Activated CD4-positive, CD25-positive, alpha-beta regulatory T cell treated with anti-CD3 and anti-CD28 coated beads, Interleukin-2, amount 50 U/mL, for 72 hours (primary cell): ENCODE results near the gene TMPRSS13.
"Not testable (repeated sequence)": the region's sequence is repeated elsewhere in the genome, so short reads cannot be mapped to it uniquely, and the experiment has no call there.

Experiments used
- DNase-seq: peaks from one replicate; pipeline ENCODE4 v3.0.0; 2021

TMPRSS13 gene

GRCh38 chr11:117869604-117870003, 59.6 kb downstream of the TMPRSS13 start:
- no peak for DNase-seq

- no peak for DNase-seq
Measured at GRCh38 chr11:117868815-117869561, 60.2 kb downstream of the TMPRSS13 start.

GRCh38 chr11:117868088-117868487, 61.1 kb downstream of the TMPRSS13 start:
- no peak for DNase-seq

- no peak for DNase-seq
Measured at GRCh38 chr11:117866526-117866925, 62.7 kb downstream of the TMPRSS13 start.

GRCh38 chr11:117865546-117865945, 63.7 kb downstream of the TMPRSS13 start:
- not testable (repeated sequence) for DNase-seq

GRCh38 chr11:117863383-117863782, 65.8 kb downstream of the TMPRSS13 start:
- no peak for DNase-seq

GRCh38 chr11:117862753-117863152, 66.4 kb downstream of the TMPRSS13 start:
- no peak for DNase-seq

- DNase-seq = no peak
Measured at GRCh38 chr11:117862019-117862725, 67.0 kb downstream of the TMPRSS13 start.

- peak; percentile 3 for DNase-seq
Measured at GRCh38 chr11:117861151-117862018, 67.8 kb downstream of the TMPRSS13 start.

- peak; percentile 3 for DNase-seq
Measured at GRCh38 chr11:117860139-117860538, 69.1 kb downstream of the TMPRSS13 start.

- DNase-seq = peak; percentile 11
Measured at GRCh38 chr11:117859488-117860112, 69.6 kb downstream of the TMPRSS13 start.

- peak; percentile 1 for DNase-seq
Measured at GRCh38 chr11:117859061-117859460, 70.1 kb downstream of the TMPRSS13 start.

- peak; percentile 5 for DNase-seq
Measured at GRCh38 chr11:117857734-117858414, 71.3 kb downstream of the TMPRSS13 start.

- DNase-seq = peak; percentile 11
Measured at GRCh38 chr11:117855912-117856651, 73.1 kb downstream of the TMPRSS13 start.

- peak; percentile 8 for DNase-seq
Measured at GRCh38 chr11:117855186-117855845, 73.9 kb downstream of the TMPRSS13 start.

- no peak for DNase-seq
Measured at GRCh38 chr11:117852309-117852708, 76.9 kb downstream of the TMPRSS13 start.

GRCh38 chr11:117851852-117852251, 77.3 kb downstream of the TMPRSS13 start:
- peak; percentile 5 for DNase-seq

GRCh38 chr11:117851106-117851505, 78.1 kb downstream of the TMPRSS13 start:
- DNase-seq = no peak
